Osteoblast (primary cell): ENCODE results near the gene C18orf63. TPM values are rescaled to one million over a fixed set of nuclear protein-coding genes. Genes with fewer than 3 reads are reported as not detected.

Experiments used
- DNase-seq: peaks from one replicate; pipeline ENCODE4 v3.0.0; 2011; ENCODE audit warnings: low spot score, mixed read lengths; ENCODE audit not compliant: insufficient read length; ENCODE audit errors: missing footprints
- H2AFZ ChIP-seq: 2 replicates; pipeline ENCODE4 v1.6.0; 2011; ENCODE audit warnings: mild to moderate bottlenecking, low read length
- H3K27ac ChIP-seq: 2 replicates; pipeline ENCODE4 v1.5.1; 2011; ENCODE audit warnings: mild to moderate bottlenecking, low read depth, low read length, moderate library complexity
- H3K27me3 ChIP-seq: 2 replicates; pipeline ENCODE4 v1.6.0; 2012; ENCODE audit warnings: mild to moderate bottlenecking, control low read depth, inconsistent platforms, low read length, moderate library complexity; ENCODE audit not compliant: insufficient read depth
- H3K36me3 ChIP-seq: 2 replicates; pipeline ENCODE4 v1.5.1; 2011; ENCODE audit warnings: mild to moderate bottlenecking, low read length, control low read depth, moderate library complexity; ENCODE audit not compliant: insufficient read depth
- H3K4me1 ChIP-seq: 2 replicates; pipeline ENCODE4 v1.5.1; 2011; ENCODE audit warnings: mild to moderate bottlenecking, low read length, control low read depth, moderate library complexity; ENCODE audit not compliant: insufficient read depth
- H3K4me2 ChIP-seq: 2 replicates; pipeline ENCODE4 v1.6.0; 2011; ENCODE audit warnings: mild to moderate bottlenecking, low read length; ENCODE audit not compliant: insufficient read depth
- H3K4me3 ChIP-seq: fragments of 200-600 bp; sonication (generic); 3 replicates; pipeline ENCODE4 v1.5.1; 2012; ENCODE audit warnings: mild to moderate bottlenecking, low read length, inconsistent platforms; ENCODE audit not compliant: insufficient read depth
- H3K79me2 ChIP-seq: 2 replicates; pipeline ENCODE4 v1.6.0; 2012; ENCODE audit warnings: mild to moderate bottlenecking, low read length, control low read depth, inconsistent platforms; ENCODE audit not compliant: insufficient read depth
- H3K9me3 ChIP-seq: 2 replicates; pipeline ENCODE4 v1.5.1; 2011; ENCODE audit warnings: low read depth, low read length, control low read depth
- H4K20me1 ChIP-seq: 2 replicates; pipeline ENCODE4 v1.6.0; 2012; ENCODE audit warnings: mild to moderate bottlenecking, low read length, control low read depth; ENCODE audit not compliant: insufficient read depth
- CTCF ChIP-seq: IDR thresholded peaks from 2 replicates; pipeline ENCODE4 v1.5.1; 2011; ENCODE audit warnings: mild to moderate bottlenecking, low read depth, low read length, moderate library complexity; ENCODE audit errors: extremely low read depth
- total RNA-seq: library from RNA; depleted of rRNA; stranded (reverse); fragments of >200 nt; gene quantifications from 2 replicates; pipeline ENCODE4 v1.2.3, GENCODE V29; 2012

The C18orf63 gene
- total RNA-seq, 1 donor: not detected

GRCh38 chr18:74286106-74286855 is 29.4 kb upstream of the C18orf63 start:
- Histone ChIP-seq H3K79me2 (no peaks in the 10 kb centered on the region), H3K4me3 (no peak overlapping the region), H3K36me3 (no peaks in the 10 kb centered on the region), H3K27ac (no peak overlapping the region), H3K4me2 (no peak overlapping the region), H3K27me3 (no peaks in the 10 kb centered on the region), H3K9me3 (no peaks in the 10 kb centered on the region), H2AFZ (no peak overlapping the region), H4K20me1 (peaks cover 2% of the 10 kb centered on the region), H3K4me1 (peaks cover 18% of the 10 kb centered on the region)
- TF ChIP-seq CTCF: no peak
- no peak for DNase-seq

GRCh38 chr18:74286856-74287255 is 28.8 kb upstream of the C18orf63 start:
- Histone ChIP-seq H3K4me2 (no peak overlapping the region), H3K79me2 (no peaks in the 10 kb centered on the region), H3K27me3 (no peaks in the 10 kb centered on the region), H4K20me1 (peaks cover 2% of the 10 kb centered on the region), H3K4me3 (no peak overlapping the region), H3K36me3 (no peaks in the 10 kb centered on the region), H3K4me1 (peaks cover 22% of the 10 kb centered on the region), H2AFZ (no peak overlapping the region), H3K9me3 (no peaks in the 10 kb centered on the region), H3K27ac (no peak overlapping the region)
- TF ChIP-seq CTCF: no peak
- DNase-seq: no peak

DNA sequence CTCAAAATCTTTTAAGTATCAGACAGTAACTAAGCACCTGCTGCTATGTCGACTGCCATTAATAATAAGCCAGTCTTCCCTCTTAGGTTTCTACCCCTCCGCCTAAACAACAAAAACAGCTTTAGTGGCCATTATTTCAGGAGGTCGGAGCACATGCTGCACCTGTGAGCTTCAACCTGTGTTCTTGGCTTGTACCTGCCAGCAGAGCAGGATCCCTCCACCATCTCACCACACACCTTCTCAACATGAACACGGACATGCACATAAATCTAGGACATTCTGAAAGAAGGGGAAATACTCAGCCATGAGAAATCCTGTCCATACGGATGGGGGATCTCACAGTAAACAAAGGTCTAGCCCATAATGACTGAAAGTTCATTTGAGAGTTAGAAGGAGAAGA is 27.6 kb upstream of the C18orf63 start:
- peaks cover 2% of the 10 kb centered on the region for H4K20me1 ChIP-seq
- no peaks in the 10 kb centered on the region for H3K9me3 ChIP-seq
- H3K4me2 ChIP-seq: no peak overlapping the region
- H3K4me3 ChIP-seq: no peak overlapping the region
- H3K36me3 ChIP-seq: no peaks in the 10 kb centered on the region
- no peak for DNase-seq
- no peak for TF ChIP-seq CTCF
- no peaks in the 10 kb centered on the region for H3K27me3 ChIP-seq
- peaks cover 22% of the 10 kb centered on the region for H3K4me1 ChIP-seq
- no peak overlapping the region for H2AFZ ChIP-seq
- H3K27ac ChIP-seq: no peak overlapping the region
- no peaks in the 10 kb centered on the region for H3K79me2 ChIP-seq

GRCh38 chr18:74288730-74289129 is 26.9 kb upstream of the C18orf63 start:
- no peak for DNase-seq
- TF ChIP-seq CTCF: no peak
- H3K27ac ChIP-seq: peak overlapping the region; percentile 17
- no peaks in the 10 kb centered on the region for H3K9me3 ChIP-seq
- peak overlapping the region; percentile 25 for H3K4me3 ChIP-seq
- peak overlapping the region; percentile 69 for H3K4me2 ChIP-seq
- no peaks in the 10 kb centered on the region for H3K79me2 ChIP-seq
- no peaks in the 10 kb centered on the region for H4K20me1 ChIP-seq
- no peaks in the 10 kb centered on the region for H3K27me3 ChIP-seq
- H2AFZ ChIP-seq: peak overlapping the region; percentile 76
- no peaks in the 10 kb centered on the region for H3K36me3 ChIP-seq
- H3K4me1 ChIP-seq: peaks cover 22% of the 10 kb centered on the region
